Measurements from ENCODE around the gene LRP3.

DNA sequence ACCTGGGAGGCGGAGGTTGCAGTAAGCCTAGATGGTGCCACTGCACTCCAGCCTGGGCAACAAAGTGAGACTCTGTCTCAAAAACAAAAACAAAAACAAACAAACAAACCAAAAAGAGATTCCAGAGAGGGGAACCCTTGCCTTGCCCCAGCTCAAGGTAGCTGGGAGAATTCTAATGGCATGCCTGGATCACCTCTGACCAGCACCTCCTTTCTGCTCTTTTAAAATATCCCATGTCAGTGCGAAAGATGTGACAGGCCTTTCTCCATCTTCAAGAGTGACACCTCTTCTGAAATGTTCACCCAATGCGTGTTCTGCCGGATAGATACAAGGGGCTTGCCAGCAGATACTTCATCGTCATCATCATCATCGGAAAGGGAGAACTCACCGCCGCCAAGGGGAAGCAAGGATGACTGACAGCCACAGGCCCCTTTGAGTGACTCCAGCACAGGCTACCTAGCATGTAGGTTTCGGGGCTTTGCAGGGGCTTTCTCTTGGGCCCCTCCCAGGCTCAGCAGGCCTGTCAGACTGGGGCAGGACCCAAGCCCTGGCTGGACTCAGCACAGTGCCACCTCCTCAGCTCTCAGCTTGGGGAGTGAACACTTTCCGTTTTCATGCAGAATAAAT is 18.9 kb upstream of the LRP3 start:
- TF ChIP-seq, protein P1, sequence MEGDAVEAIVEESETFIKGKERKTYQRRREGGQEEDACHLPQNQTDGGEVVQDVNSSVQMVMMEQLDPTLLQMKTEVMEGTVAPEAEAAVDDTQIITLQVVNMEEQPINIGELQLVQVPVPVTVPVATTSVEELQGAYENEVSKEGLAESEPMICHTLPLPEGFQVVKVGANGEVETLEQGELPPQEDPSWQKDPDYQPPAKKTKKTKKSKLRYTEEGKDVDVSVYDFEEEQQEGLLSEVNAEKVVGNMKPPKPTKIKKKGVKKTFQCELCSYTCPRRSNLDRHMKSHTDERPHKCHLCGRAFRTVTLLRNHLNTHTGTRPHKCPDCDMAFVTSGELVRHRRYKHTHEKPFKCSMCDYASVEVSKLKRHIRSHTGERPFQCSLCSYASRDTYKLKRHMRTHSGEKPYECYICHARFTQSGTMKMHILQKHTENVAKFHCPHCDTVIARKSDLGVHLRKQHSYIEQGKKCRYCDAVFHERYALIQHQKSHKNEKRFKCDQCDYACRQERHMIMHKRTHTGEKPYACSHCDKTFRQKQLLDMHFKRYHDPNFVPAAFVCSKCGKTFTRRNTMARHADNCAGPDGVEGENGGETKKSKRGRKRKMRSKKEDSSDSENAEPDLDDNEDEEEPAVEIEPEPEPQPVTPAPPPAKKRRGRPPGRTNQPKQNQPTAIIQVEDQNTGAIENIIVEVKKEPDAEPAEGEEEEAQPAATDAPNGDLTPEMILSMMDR (IDR thresholded peaks at IDR 0.05; ENCODE audit: low read depth, low read length) = no peak
- TF ChIP-seq MYC (IDR thresholded peaks at IDR 0.05; ENCODE audit: low read depth, low read length) (no peak), POLR2A (IDR thresholded peaks at IDR 0.05; ENCODE audit: extremely low read depth, insufficient read length) (no peak)
